Stomach (tissue), 9 donors: ENCODE measurements around the gene GCC1. TPM values are rescaled to one million over a fixed set of nuclear protein-coding genes. Genes with fewer than 3 reads are reported as not detected.
"Not testable (repeated sequence)": the region's sequence is repeated elsewhere in the genome, so short reads cannot be mapped to it uniquely, and the experiment has no call there.

ENCODE experiments used
- DNase-seq, 2 donors: peaks; one replicate each; pipeline versions ENCODE4 v3.0.0 to v3.0.0-alpha.2; 2013 to 2019
- H3K27ac ChIP-seq, 5 donors: fragments of 200-600 bp in 4 of 5; sonication (generic) in 4 of 5; one replicate each; pipeline ENCODE4 v1.5.1; 2013 to 2019; ENCODE audit warnings: mild to moderate bottlenecking in 1 of 5, moderate library complexity in 1 of 5
- H3K27me3 ChIP-seq, 3 donors: fragments of 200-600 bp; sonication (generic); one replicate each; pipeline ENCODE4 v1.5.1; 2017 to 2019; ENCODE audit warnings: mixed run types in 1 of 3
- H3K36me3 ChIP-seq, 4 donors: fragments of 200-600 bp; sonication (generic); 1 replicate in 3 of 4; 2 replicates in 1 of 4; pipeline ENCODE4 v1.5.1; 2016 to 2019
- H3K4me1 ChIP-seq, 4 donors: fragments of 200-600 bp; sonication (generic); one replicate each; pipeline ENCODE4 v1.5.1; 2016 to 2019
- H3K4me3 ChIP-seq, 4 donors: fragments of 200-600 bp; sonication (generic) in 3 of 4; one replicate each; pipeline ENCODE4 v1.5.1; 2016 to 2019; ENCODE audit warnings: mild to moderate bottlenecking in 1 of 4
- H3K9me3 ChIP-seq, 4 donors: fragments of 200-600 bp; sonication (generic); one replicate each; pipeline ENCODE4 v1.5.1; 2016 to 2019
- CTCF ChIP-seq, 7 experiments: fragments of 450-650 bp in 4 of 7; fragments of 200-600 bp in 3 of 7; sonication (generic) in 3 of 7; IDR thresholded peaks; one replicate each; pipeline ENCODE4 v1.5.1; 2016 to 2019; ENCODE audit warnings: antibody characterized with exemption in 7 of 7, control low read depth in 2 of 7, mild to moderate bottlenecking in 1 of 7
- EP300 ChIP-seq: sonication (generic); formaldehyde crosslinking; IDR thresholded peaks from one replicate; pipeline ENCODE4 v1.6.1; 2017; ENCODE audit warnings: antibody characterized with exemption
- POLR2A ChIP-seq, 4 donors: fragments of 450-650 bp; IDR thresholded peaks; one replicate each; pipeline ENCODE4 v1.6.1; 2016; ENCODE audit warnings: antibody characterized with exemption in 4 of 4, control low read depth in 2 of 4, mild to moderate bottlenecking in 1 of 4, moderate library complexity in 1 of 4
- POLR2AphosphoS5 ChIP-seq, 3 donors: sonication (generic); formaldehyde crosslinking; IDR thresholded peaks; one replicate each; pipeline ENCODE4 v1.6.1; 2016; ENCODE audit warnings: antibody characterized with exemption in 3 of 3
- WGBS, 5 donors: extraction: QIAGEN DNeasy Blood & Tissue Kit in 3 of 5; methylation state at CpG; one replicate each; pipeline versions ENCODE4 v1.1.5 to v1.1.7; 2013 to 2018; 5-methylcytosine and 5-hydroxymethylcytosine counted together
- intact Hi-C: fragments of 100-400 bp; cut with DNase I; formaldehyde crosslinking; loops from one replicate; pipeline ENCODE4 v1.15.1; 2023; ENCODE audit warnings: low total_unique reads
- polyA plus RNA-seq, 3 donors: library from polyadenylated mRNA; stranded (reverse); fragments of 200-250 nt; gene quantifications; one replicate each; pipeline ENCODE4 v1.2.3, GENCODE V29; 2013
- total RNA-seq, 5 donors: library from RNA; depleted of rRNA; stranded (reverse); fragments of >200 nt; gene quantifications; one replicate each; pipeline versions ENCODE4 v1.1.0 to v1.2.3, GENCODE V29; 2014 to 2016
- donor health status: healthy with polysubstance abuse.
- donor health status: Bipolar disorder and iron deficiency.
- donor health status: healthy.

GCC1 gene
- total and polyA plus RNA-seq, 8 donors = 2.9 to 37.9 (median 10.2) TPM

DNA sequence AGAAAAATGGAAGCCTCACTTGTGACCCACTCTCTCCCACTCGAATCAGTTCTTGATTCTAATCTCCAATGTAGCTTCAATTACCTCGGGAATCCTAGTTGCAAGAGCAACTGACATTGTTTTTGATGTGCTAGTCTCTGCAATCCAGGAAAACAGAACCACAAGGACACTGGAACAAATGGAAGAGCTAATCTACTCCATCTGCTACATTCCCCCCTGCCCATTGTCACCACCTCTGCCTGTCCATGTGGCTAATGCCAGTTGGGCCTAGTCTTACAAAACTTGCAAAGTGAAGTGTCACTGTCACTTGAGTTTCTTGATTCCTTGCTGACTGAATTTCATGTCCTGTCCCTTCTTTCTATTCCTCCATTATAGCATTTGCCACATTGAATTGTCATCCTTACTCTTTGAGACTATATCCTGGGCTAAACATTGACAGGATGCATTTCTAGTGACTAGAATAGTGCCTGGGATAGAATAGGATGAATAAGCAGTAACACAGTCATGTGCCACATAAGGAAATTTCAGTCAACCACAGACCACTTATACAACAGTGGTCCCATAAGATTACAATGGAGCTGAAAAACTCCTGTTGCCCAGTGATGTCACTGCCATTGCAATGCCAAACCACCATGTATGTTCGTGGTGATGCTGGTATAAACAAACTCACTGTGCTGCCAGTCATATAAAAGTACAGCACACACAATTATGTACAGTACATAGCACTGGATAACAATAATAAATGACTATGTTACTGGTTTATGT, 13.5 kb downstream of the GCC1 start:
- Histone ChIP-seq H3K36me3 (peaks cover 0 to 16% (median 3%) of the 10 kb centered on the region in 4 donors), H3K9me3 (no peaks in the 10 kb centered on the region), H3K27ac (no peak overlapping the region), H3K4me1 (no peaks in the 10 kb centered on the region), H3K4me3 (no peak overlapping the region), H3K27me3 (no peaks in the 10 kb centered on the region)
- TF ChIP-seq CTCF (IDR thresholded peaks at IDR 0.05) = no peak
- TF ChIP-seq EP300 = no peak
- TF ChIP-seq POLR2A (IDR thresholded peaks at IDR 0.05) = no peak
- no peak for TF ChIP-seq POLR2AphosphoS5 (IDR thresholded peaks at IDR 0.05)
- WGBS, 5 donors = 73 to 84% (median 84%) methylated on average over 3 of the region's 3 CpGs
- intact Hi-C loops = no loop called here
- no peak for DNase-seq

DNA sequence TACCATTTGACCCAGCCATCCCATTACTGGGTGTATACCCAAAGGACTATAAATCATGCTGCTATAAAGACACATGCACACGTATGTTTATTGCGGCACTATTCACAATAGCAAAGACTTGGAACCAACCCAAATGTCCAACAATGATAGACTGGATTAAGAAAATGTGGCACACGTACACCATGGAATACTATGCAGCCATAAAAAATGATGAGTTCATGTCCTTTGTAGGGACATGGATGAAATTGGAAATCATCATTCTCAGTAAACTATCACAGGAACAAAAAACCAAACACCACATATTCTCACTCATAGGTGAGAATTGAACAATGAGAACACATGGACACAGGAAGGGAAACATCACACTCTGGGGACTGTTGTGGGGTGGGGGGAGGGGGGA, 17.4 kb downstream of the GCC1 start:
- H3K27me3 ChIP-seq, DNase-seq, H3K9me3 ChIP-seq, H3K36me3 ChIP-seq, intact Hi-C loops, H3K4me3 ChIP-seq, H3K4me1 ChIP-seq, H3K27ac ChIP-seq: not testable (repeated sequence)
- 100% methylated on average over 1 of the region's 3 CpGs; no CpG with 5 or more reads in 4 of the 5 donors for WGBS, 5 donors

GRCh38 chr7:127566242-127566641, 19.2 kb downstream of the GCC1 start:
- H3K4me1 ChIP-seq = no peaks in the 10 kb centered on the region
- intact Hi-C loops = no loop called here
- H3K36me3 ChIP-seq = no peaks in the 10 kb centered on the region
- H3K4me3 ChIP-seq = no peak overlapping the region
- 53 to 72% (median 69%) methylated on average over 3 of the region's 3 CpGs for WGBS, 5 donors
- H3K27ac ChIP-seq = no peak overlapping the region
- no peaks in the 10 kb centered on the region for H3K27me3 ChIP-seq
- TF ChIP-seq CTCF (IDR thresholded peaks at IDR 0.05) = no peak
- no peak for TF ChIP-seq POLR2A (IDR thresholded peaks at IDR 0.05)
- TF ChIP-seq POLR2AphosphoS5 (IDR thresholded peaks at IDR 0.05) = no peak
- TF ChIP-seq EP300 = no peak
- peaks cover 0 to 5% (median 0%) of the 10 kb centered on the region in 4 donors for H3K9me3 ChIP-seq
- no peak for DNase-seq

GRCh38 chr7:127557803-127558202, 27.6 kb downstream of the GCC1 start:
- H3K36me3 ChIP-seq = no peaks in the 10 kb centered on the region
- no peak overlapping the region for H3K4me3 ChIP-seq
- no peak overlapping the region for H3K27ac ChIP-seq
- no peaks in the 10 kb centered on the region for H3K4me1 ChIP-seq
- TF ChIP-seq POLR2A (IDR thresholded peaks at IDR 0.05) (no peak), CTCF (IDR thresholded peaks at IDR 0.05) (no peak)
- intact Hi-C loops = no loop called here
- no peaks in the 10 kb centered on the region for H3K9me3 ChIP-seq
- DNase-seq = no peak
- H3K27me3 ChIP-seq = no peaks in the 10 kb centered on the region
- WGBS, 5 donors = 73 to 86% (median 77%) methylated on average over 2 of the region's 2 CpGs

- WGBS, 5 donors = 83 to 90% (median 85%) methylated on average over 2 of the region's 2 CpGs
- no peaks in the 10 kb centered on the region for H3K27me3 ChIP-seq
- no peak for DNase-seq
- no peak overlapping the region for H3K4me3 ChIP-seq
- TF ChIP-seq POLR2A (IDR thresholded peaks at IDR 0.05) (no peak), CTCF (IDR thresholded peaks at IDR 0.05) (no peak), EP300 (no peak), POLR2AphosphoS5 (IDR thresholded peaks at IDR 0.05) (no peak)
- H3K4me1 ChIP-seq = no peaks in the 10 kb centered on the region
- H3K27ac ChIP-seq = no peak overlapping the region
- H3K36me3 ChIP-seq = no peaks in the 10 kb centered on the region
- H3K9me3 ChIP-seq = no peaks in the 10 kb centered on the region
- intact Hi-C loops = no loop called here
These were observed 29.0 kb downstream of the GCC1 start for GRCh38 chr7:127556404-127556803.
